Medulla oblongata (tissue), 1 donor: ENCODE results near the gene SUSD6.

Experiments used
- DNase-seq: peaks from one replicate; pipeline ENCODE4 v3.0.0-alpha.2; 2015; ENCODE audit errors: extremely low spot score

The SUSD6 gene

DNA sequence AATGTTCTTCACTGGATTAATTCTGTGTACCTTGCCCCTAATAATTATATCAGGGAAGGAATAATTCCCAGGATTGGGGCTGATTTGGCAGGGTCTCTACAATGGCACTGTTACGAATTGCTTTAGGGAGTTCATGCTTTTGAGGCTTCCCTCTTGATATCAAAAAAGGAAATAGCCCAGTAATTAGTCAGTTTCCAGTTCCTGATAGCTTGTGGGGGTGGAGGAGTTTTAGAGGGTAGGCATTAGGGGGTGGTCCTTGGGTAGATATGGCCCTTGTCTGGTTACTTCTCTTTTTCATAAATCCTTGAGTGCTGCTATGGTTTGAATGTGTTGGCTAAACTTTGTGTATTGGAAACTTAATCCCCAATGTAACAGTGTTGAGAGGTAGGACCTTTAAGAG is 149.4 kb downstream of the SUSD6 start:
- DNase-seq = no peak

- DNase-seq = no peak
Observed at GRCh38 chr14:69763761-69764510, 152.5 kb downstream of the SUSD6 start.
